Testis (tissue), 3 donors: ENCODE measurements around the gene ZNF350. TPM values are rescaled to one million over a fixed set of nuclear protein-coding genes. Genes with fewer than 3 reads are reported as not detected.

Source experiments
- DNase-seq: peaks from one replicate; pipeline ENCODE4 v3.0.0-alpha.2; 2019
- H3K27ac ChIP-seq, 2 donors: fragments of 200-600 bp; sonication (generic); one replicate each; pipeline ENCODE4 v1.5.1; 2019
- H3K27me3 ChIP-seq: fragments of 200-600 bp; sonication (generic); one replicate; pipeline ENCODE4 v1.5.1; 2019
- H3K36me3 ChIP-seq: fragments of 200-600 bp; sonication (generic); one replicate; pipeline ENCODE4 v1.5.1; 2017; ENCODE audit warnings: low read depth; ENCODE audit errors: missing control alignments
- H3K4me1 ChIP-seq: fragments of 200-600 bp; sonication (generic); one replicate; pipeline ENCODE4 v1.5.1; 2019
- H3K4me3 ChIP-seq, 2 donors: fragments of 200-600 bp; sonication (generic); one replicate each; pipeline ENCODE4 v1.5.1; 2017 to 2019
- H3K9me3 ChIP-seq: fragments of 200-600 bp; sonication (generic); one replicate; pipeline ENCODE4 v1.5.1; 2017
- CTCF ChIP-seq, 3 experiments: fragments of 450-650 bp in 2 of 3; fragments of 200-600 bp in 1 of 3; sonication (generic) in 1 of 3; IDR thresholded peaks; one replicate each; pipeline ENCODE4 v1.5.1; 2016 to 2019; ENCODE audit warnings: antibody characterized with exemption in 3 of 3, mild to moderate bottlenecking in 2 of 3, moderate library complexity in 1 of 3
- POLR2A ChIP-seq: fragments of 450-650 bp; IDR thresholded peaks from one replicate; pipeline ENCODE4 v1.6.1; 2017; ENCODE audit warnings: antibody characterized with exemption, mild to moderate bottlenecking, moderate library complexity
- WGBS, 2 donors: methylation state at CpG; one replicate each; pipeline ENCODE4 v1.1.5; 2018; 5-methylcytosine and 5-hydroxymethylcytosine counted together
- intact Hi-C: fragments of 100-400 bp; cut with DNase I; formaldehyde crosslinking; loops from one replicate; pipeline ENCODE4 v1.15.1; 2023; ENCODE audit warnings: low total_unique reads
- polyA plus RNA-seq: library from polyadenylated mRNA; stranded (reverse); fragments of 350-450 nt; fragmentation: Illumina TruSeq; extraction: RNeasy Lipid Tissue Mini Kit (QIAGEN cat#74804); gene quantifications from one replicate; pipeline ENCODE4 v1.2.3, GENCODE V29; 2014; ENCODE audit warnings: low read depth, low replicate concordance; ENCODE audit not compliant: insufficient read depth
- total RNA-seq, 2 donors: library from RNA; depleted of rRNA; stranded (reverse); fragments of >200 nt; gene quantifications; one replicate each; pipeline ENCODE4 v1.2.3, GENCODE V29; 2016

Gene ZNF350
- total and polyA plus RNA-seq, 3 donors from 2014 or later: 7.5 to 19.0 (median 18.0) TPM

- TF ChIP-seq POLR2A (no peak), CTCF (IDR thresholded peaks at IDR 0.05) (no peak)
- Histone ChIP-seq H3K27ac (no peak overlapping the region), H3K4me3 (no peak overlapping the region), H3K4me1 (no peaks in the 10 kb centered on the region), H3K27me3 (no peaks in the 10 kb centered on the region), H3K36me3 (no peaks in the 10 kb centered on the region), H3K9me3 (no peaks in the 10 kb centered on the region)
- 89 to 94% methylated on average over 1 of the region's 1 CpG for WGBS, 2 donors
- intact Hi-C loops: no loop called here
- DNase-seq: no peak
Measured at GRCh38 chr19:51916167-51916566, 70.5 kb downstream of the ZNF350 start.

GRCh38 chr19:51915324-51915867 is 71.2 kb downstream of the ZNF350 start:
- TF ChIP-seq CTCF (IDR thresholded peaks at IDR 0.05) (no peak), POLR2A (no peak)
- 79 to 86% methylated on average over 4 to 5 of the region's 5 CpGs for WGBS, 2 donors
- H3K36me3 ChIP-seq: no peaks in the 10 kb centered on the region
- H3K27me3 ChIP-seq: no peaks in the 10 kb centered on the region
- no peak overlapping the region for H3K27ac ChIP-seq
- no peaks in the 10 kb centered on the region for H3K9me3 ChIP-seq
- intact Hi-C loops: no loop called here
- no peaks in the 10 kb centered on the region for H3K4me1 ChIP-seq
- H3K4me3 ChIP-seq: no peak overlapping the region
- no peak for DNase-seq

Other genes starting within 250 kb of the ZNF350 start
- 1 to 10 TPM; 1.4 to 2.1 TPM for gene FPR1, start 235.0 kb downstream of the ZNF350 start, total RNA-seq
- 3.5 TPM for gene FPR1, start 235.0 kb downstream of the ZNF350 start, polyA plus RNA-seq
- gene FPR2, start 225.7 kb downstream of the ZNF350 start, total RNA-seq: under 1 TPM; 0.19 to 0.31 TPM
- 1.3 TPM for gene FPR2, start 225.7 kb downstream of the ZNF350 start, polyA plus RNA-seq
- 10 to 100 TPM in 1 of 2 donors, 1 to 10 TPM in 1; 1.6 to 15.6 TPM for gene FPR3, start 191.7 kb downstream of the ZNF350 start, total RNA-seq
- gene FPR3, start 191.7 kb downstream of the ZNF350 start, polyA plus RNA-seq: 8.8 TPM
- gene ZNF577, start 98.9 kb downstream of the ZNF350 start, total RNA-seq: 10 to 100 TPM; 65.2 to 85.2 TPM
- gene ZNF577, start 98.9 kb downstream of the ZNF350 start, polyA plus RNA-seq: 43.5 TPM
- 10 to 100 TPM; 12.2 to 12.4 TPM for gene ZNF649, start 81.8 kb downstream of the ZNF350 start, total RNA-seq
- 8.7 TPM for gene ZNF649, start 81.8 kb downstream of the ZNF350 start, polyA plus RNA-seq
- gene ZNF613, start 59.4 kb downstream of the ZNF350 start, total RNA-seq: 1 to 10 TPM; 9.2 to 9.4 TPM
- gene ZNF613, start 59.4 kb downstream of the ZNF350 start, polyA plus RNA-seq: 2.8 TPM
- 10 to 100 TPM in 1 of 2 donors, 1 to 10 TPM in 1; 8.8 to 10.3 TPM for gene ZNF615, start 21.4 kb upstream of the ZNF350 start, total RNA-seq
- 4.7 TPM for gene ZNF615, start 21.4 kb upstream of the ZNF350 start, polyA plus RNA-seq
- 10 to 100 TPM; 13.2 to 13.9 TPM for gene ZNF614, start 41.5 kb upstream of the ZNF350 start, total RNA-seq
- 8.6 TPM for gene ZNF614, start 41.5 kb upstream of the ZNF350 start, polyA plus RNA-seq
- 10 to 100 TPM; 15.7 to 16.8 TPM for gene ZNF432, start 62.0 kb upstream of the ZNF350 start, total RNA-seq
- gene ZNF432, start 62.0 kb upstream of the ZNF350 start, polyA plus RNA-seq: 11.6 TPM
- 10 to 100 TPM; 26.9 to 27.0 TPM for gene ZNF841, start 108.9 kb upstream of the ZNF350 start, total RNA-seq
- 8.5 TPM for gene ZNF841, start 108.9 kb upstream of the ZNF350 start, polyA plus RNA-seq
- gene ZNF616, start 153.1 kb upstream of the ZNF350 start, total RNA-seq: 10 to 100 TPM in 1 of 2 donors, 1 to 10 TPM in 1; 9.0 to 11.3 TPM
- gene ZNF616, start 153.1 kb upstream of the ZNF350 start, polyA plus RNA-seq: 6.3 TPM
- 1 to 10 TPM; 5.4 to 9.2 TPM for gene ZNF836, start 184.8 kb upstream of the ZNF350 start, total RNA-seq
- 3.3 TPM for gene ZNF836, start 184.8 kb upstream of the ZNF350 start, polyA plus RNA-seq
- 100 to 1,000 TPM; 262 to 289 TPM for gene PPP2R1A, start 203.2 kb upstream of the ZNF350 start, total RNA-seq
- 181 TPM for gene PPP2R1A, start 203.2 kb upstream of the ZNF350 start, polyA plus RNA-seq